H9 (cell line): ENCODE data around the gene ZNF672. TPM values are rescaled to one million over a fixed set of nuclear protein-coding genes. Genes with fewer than 3 reads are reported as not detected.

Source experiments
- DNase-seq: peaks from one replicate; pipeline ENCODE4 v3.0.0-alpha.2; 2017
- H2AFZ ChIP-seq: one replicate; pipeline ENCODE4 v1.6.1; 2013; ENCODE audit warnings: mild to moderate bottlenecking, low read length, control low read depth, moderate library complexity
- H2AK5ac ChIP-seq: 2 replicates; pipeline ENCODE4 v1.6.1; 2013; ENCODE audit warnings: low read length, control low read depth, mixed read lengths; ENCODE audit not compliant: insufficient read length
- H2BK120ac ChIP-seq: one replicate; pipeline ENCODE4 v1.6.1; 2013; ENCODE audit warnings: low read depth, mild to moderate bottlenecking, low read length, control low read depth, inconsistent platforms; ENCODE audit not compliant: poor library complexity, severe bottlenecking
- H2BK12ac ChIP-seq: 2 replicates; pipeline ENCODE4 v1.6.1; 2013; ENCODE audit warnings: low read length, control low read depth, mixed read lengths, low read depth; ENCODE audit not compliant: insufficient read length
- H2BK15ac ChIP-seq: 2 replicates; pipeline ENCODE4 v1.6.1; 2013; ENCODE audit warnings: low read depth, low read length, control low read depth
- H2BK20ac ChIP-seq: one replicate; pipeline ENCODE4 v1.6.1; 2013; ENCODE audit warnings: low read depth, mild to moderate bottlenecking, low read length, control low read depth, inconsistent platforms; ENCODE audit not compliant: poor library complexity, severe bottlenecking
- H2BK5ac ChIP-seq: 2 replicates; pipeline ENCODE4 v1.6.1; 2013; ENCODE audit warnings: low read length, control low read depth, mixed read lengths; ENCODE audit not compliant: insufficient read length
- H3K14ac ChIP-seq: 2 replicates; pipeline ENCODE4 v1.6.1; 2013; ENCODE audit warnings: low read length, control low read depth; ENCODE audit not compliant: insufficient read depth
- H3K18ac ChIP-seq: 2 replicates; pipeline ENCODE4 v1.6.1; 2013; ENCODE audit warnings: low read depth, mild to moderate bottlenecking, mixed read lengths, low read length, control low read depth; ENCODE audit not compliant: insufficient read length
- H3K23ac ChIP-seq: 2 replicates; pipeline ENCODE4 v1.6.1; 2013; ENCODE audit warnings: low read length, control low read depth, mixed read lengths, low read depth; ENCODE audit not compliant: insufficient read length
- H3K23me2 ChIP-seq: 2 replicates; pipeline ENCODE4 v1.6.1; 2013; ENCODE audit warnings: low read depth, mild to moderate bottlenecking, mixed read lengths, low read length, control low read depth; ENCODE audit not compliant: insufficient read length, poor library complexity, severe bottlenecking
- H3K27ac ChIP-seq: 2 replicates; pipeline ENCODE4 v1.5.1; 2013; ENCODE audit warnings: low read length, control low read depth, mixed read lengths, low read depth; ENCODE audit not compliant: insufficient read length
- H3K27me3 ChIP-seq: 2 replicates; pipeline ENCODE4 v1.6.1; 2013; ENCODE audit warnings: low read length, control low read depth, inconsistent platforms; ENCODE audit not compliant: insufficient read depth
- H3K4ac ChIP-seq: 2 replicates; pipeline ENCODE4 v1.6.1; 2013; ENCODE audit warnings: low read depth, mild to moderate bottlenecking, control low read depth, inconsistent platforms, low read length, moderate library complexity
- H3K4me1 ChIP-seq: 2 replicates; pipeline ENCODE4 v1.6.1; 2013; ENCODE audit warnings: low read length, control low read depth, inconsistent platforms; ENCODE audit not compliant: insufficient read depth
- H3K4me2 ChIP-seq: 2 replicates; pipeline ENCODE4 v1.6.1; 2013; ENCODE audit warnings: low read length, control low read depth, mixed read lengths; ENCODE audit not compliant: insufficient read length, insufficient read depth
- H3K56ac ChIP-seq: 2 replicates; pipeline ENCODE4 v1.6.1; 2013; ENCODE audit warnings: low read depth, mild to moderate bottlenecking, mixed read lengths, low read length, control low read depth; ENCODE audit not compliant: insufficient read length
- H3K79me1 ChIP-seq: 2 replicates; pipeline ENCODE4 v1.6.1; 2013; ENCODE audit warnings: low read depth, mild to moderate bottlenecking, moderate library complexity, low read length, control low read depth, inconsistent platforms; ENCODE audit not compliant: insufficient read depth, poor library complexity, severe bottlenecking
- H3K79me2 ChIP-seq: 2 replicates; pipeline ENCODE4 v1.6.1; 2013; ENCODE audit warnings: low read length, control low read depth, inconsistent platforms; ENCODE audit not compliant: insufficient read depth
- H3K9ac ChIP-seq: 2 replicates; pipeline ENCODE4 v1.6.1; 2013; ENCODE audit warnings: low read length, control low read depth, mixed read lengths; ENCODE audit not compliant: insufficient read length; ENCODE audit errors: extremely low read depth
- H3K9me3 ChIP-seq: one replicate; pipeline ENCODE4 v1.6.1; 2013; ENCODE audit warnings: low read depth, low read length, inconsistent platforms; ENCODE audit not compliant: control insufficient read depth
- H3T11ph ChIP-seq: one replicate; pipeline ENCODE4 v1.6.1; 2013; ENCODE audit warnings: mild to moderate bottlenecking, low read length, control low read depth, inconsistent platforms
- H4K20me1 ChIP-seq: one replicate; pipeline ENCODE4 v1.6.1; 2013; ENCODE audit not compliant: control insufficient read depth, insufficient read length, insufficient read depth
- H4K5ac ChIP-seq: 2 replicates; pipeline ENCODE4 v1.6.1; 2013; ENCODE audit warnings: low read depth, mild to moderate bottlenecking, mixed read lengths, low read length, control low read depth; ENCODE audit not compliant: insufficient read length
- H4K8ac ChIP-seq: replicated peaks from 2 replicates; pipeline ENCODE4 v1.6.1; 2013; ENCODE audit warnings: low read length, control low read depth, mixed read lengths, low read depth; ENCODE audit not compliant: insufficient read length
- H4K91ac ChIP-seq: 2 replicates; pipeline ENCODE4 v1.6.1; 2013; ENCODE audit warnings: low read depth, mild to moderate bottlenecking, moderate library complexity, mixed read lengths, low read length, control low read depth; ENCODE audit not compliant: insufficient read length
- H3K27ac Mint-ChIP-seq, 3 experiments: 2 replicates in 2 of 3; 3 replicates in 1 of 3; pipeline ENCODE4 v1.8.0; 2020 to 2021; ENCODE audit warnings: mixed read lengths in 3 of 3, mild to moderate bottlenecking in 1 of 3, moderate library complexity in 1 of 3
- H3K27me3 Mint-ChIP-seq: 2 replicates; pipeline ENCODE4 v1.8.0; 2021; ENCODE audit warnings: low read depth, mild to moderate bottlenecking, moderate library complexity, mixed read lengths
- H3K36me3 Mint-ChIP-seq, 3 experiments: 2 replicates in 2 of 3; 3 replicates in 1 of 3; pipeline ENCODE4 v1.8.0; 2020 to 2021; ENCODE audit warnings: low read depth in 3 of 3, mixed read lengths in 3 of 3; ENCODE audit not compliant: insufficient read depth in 1 of 3
- H3K4me1 Mint-ChIP-seq, 2 experiments: 2 replicates each; pipeline ENCODE4 v1.8.0; 2020; ENCODE audit warnings: mixed read lengths in 2 of 2
- H3K4me3 Mint-ChIP-seq, 2 experiments: 2 replicates in 1 of 2; 3 replicates in 1 of 2; pipeline ENCODE4 v1.8.0; 2020 to 2021; ENCODE audit warnings: mild to moderate bottlenecking in 2 of 2, mixed read lengths in 2 of 2, moderate library complexity in 1 of 2
- H3K9me3 Mint-ChIP-seq, 2 experiments: 2 replicates in 1 of 2; 3 replicates in 1 of 2; pipeline ENCODE4 v1.8.0; 2020; ENCODE audit warnings: mild to moderate bottlenecking in 2 of 2, mixed read lengths in 2 of 2, moderate library complexity in 1 of 2
- WGBS: extraction: QIAGEN DNeasy Blood & Tissue Kit; methylation state at CpG from one replicate; pipeline ENCODE4 v1.1.7; 2013; ENCODE audit warnings: missing lambda C conversion rate, low lambda C conversion rate, mixed read lengths; ENCODE audit not compliant: insufficient read length; ENCODE audit errors: extremely low coverage; 5-methylcytosine and 5-hydroxymethylcytosine counted together
- total RNA-seq: library from RNA; stranded (reverse); gene quantifications from 2 replicates; pipeline ENCODE4 v1.2.1, GENCODE V29; 2021
- TF ChIP-seq, protein P1 (sequence below): fragments of 200-600 bp; sonication (generic); conservative IDR thresholded peaks from 3 replicates; pipeline ENCODE4 v1.8.0; 2021; ENCODE audit warnings: antibody characterized with exemption, mild to moderate bottlenecking

ZNF672 gene
- total RNA-seq, 1 experiment from 2014 or later: 29.4 TPM

DNA sequence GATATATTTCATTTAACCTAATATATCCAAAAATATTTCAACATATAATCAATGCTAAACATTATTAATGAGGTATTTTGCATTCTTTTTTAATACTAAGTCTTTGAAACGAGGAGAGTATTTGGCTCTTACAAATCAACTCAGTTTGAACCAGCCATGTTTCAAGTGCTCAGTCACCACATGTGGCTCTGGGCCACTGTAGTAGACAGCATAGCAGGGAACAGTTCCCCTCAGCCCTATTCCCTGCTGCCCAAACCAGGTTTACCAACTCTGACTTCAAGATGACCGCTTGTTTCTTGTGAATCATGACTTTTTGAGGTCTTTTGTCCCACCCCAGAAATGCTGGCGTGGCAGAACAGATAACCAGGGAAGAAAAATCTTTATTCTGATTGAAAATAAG, 5.7 kb downstream of the ZNF672 start:
- Histone ChIP-seq H2AK5ac (no peak overlapping the region), H3K9ac (no peak overlapping the region), H2BK5ac (no peak overlapping the region), H3K4me1 (no peaks in the 10 kb centered on the region), H3K79me2 (peaks cover 3% of the 10 kb centered on the region), H3T11ph (no peak overlapping the region), H2BK12ac (no peak overlapping the region), H2BK120ac (no peak overlapping the region), H3K14ac (no peak overlapping the region), H3K23me2 (no peaks in the 10 kb centered on the region), H3K4ac (no peak overlapping the region), H4K5ac (no peak overlapping the region), H3K4me2 (no peak overlapping the region), H4K91ac (no peak overlapping the region), H4K8ac (no peak overlapping the region), H3K23ac (no peak overlapping the region), H2BK15ac (no peak overlapping the region), H2BK20ac (no peak overlapping the region), H3K27me3 (no peaks in the 10 kb centered on the region), H3K27ac (no peak overlapping the region), H3K9me3 (no peaks in the 10 kb centered on the region), H3K79me1 (no peaks in the 10 kb centered on the region), H4K20me1 (no peaks in the 10 kb centered on the region), H3K18ac (no peak overlapping the region), H2AFZ (no peak overlapping the region), H3K56ac (no peak overlapping the region)
- peaks cover 13 to 35% (median 24%) of the 10 kb centered on the region in 3 experiments; a peak in 6 of 7 replicates for H3K36me3 Mint-ChIP-seq
- H3K27me3 Mint-ChIP-seq: no peaks in the 10 kb centered on the region
- no peaks in the 10 kb centered on the region for H3K9me3 Mint-ChIP-seq
- H3K4me3 Mint-ChIP-seq: no peak overlapping the region
- DNase-seq: no peak
- peaks cover 2 to 13% of the 10 kb centered on the region in 2 experiments; a peak in 3 of 4 replicates for H3K4me1 Mint-ChIP-seq
- TF ChIP-seq, protein P1, sequence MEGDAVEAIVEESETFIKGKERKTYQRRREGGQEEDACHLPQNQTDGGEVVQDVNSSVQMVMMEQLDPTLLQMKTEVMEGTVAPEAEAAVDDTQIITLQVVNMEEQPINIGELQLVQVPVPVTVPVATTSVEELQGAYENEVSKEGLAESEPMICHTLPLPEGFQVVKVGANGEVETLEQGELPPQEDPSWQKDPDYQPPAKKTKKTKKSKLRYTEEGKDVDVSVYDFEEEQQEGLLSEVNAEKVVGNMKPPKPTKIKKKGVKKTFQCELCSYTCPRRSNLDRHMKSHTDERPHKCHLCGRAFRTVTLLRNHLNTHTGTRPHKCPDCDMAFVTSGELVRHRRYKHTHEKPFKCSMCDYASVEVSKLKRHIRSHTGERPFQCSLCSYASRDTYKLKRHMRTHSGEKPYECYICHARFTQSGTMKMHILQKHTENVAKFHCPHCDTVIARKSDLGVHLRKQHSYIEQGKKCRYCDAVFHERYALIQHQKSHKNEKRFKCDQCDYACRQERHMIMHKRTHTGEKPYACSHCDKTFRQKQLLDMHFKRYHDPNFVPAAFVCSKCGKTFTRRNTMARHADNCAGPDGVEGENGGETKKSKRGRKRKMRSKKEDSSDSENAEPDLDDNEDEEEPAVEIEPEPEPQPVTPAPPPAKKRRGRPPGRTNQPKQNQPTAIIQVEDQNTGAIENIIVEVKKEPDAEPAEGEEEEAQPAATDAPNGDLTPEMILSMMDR: no peak
- WGBS: no CpG with 5 or more reads among the region's 3 CpGs
- H3K27ac Mint-ChIP-seq: no peak overlapping the region
